A549 treated with CORT108297 at 1 μM for 4 hours (cell line): ENCODE data around the gene COPRS. TPM values are rescaled to one million over a fixed set of nuclear protein-coding genes. Genes with fewer than 3 reads are reported as not detected.

Experiments used
- total RNA-seq: library from RNA; stranded (reverse); fragments of 200-300 nt; extraction: Qiagen RNA extraction; gene quantifications from 5 replicates; pipeline ENCODE4 v1.2.3, GENCODE V29; 2022

The COPRS gene
- total RNA-seq = 119 to 177 TPM (median 157 TPM) in 5 replicates

GRCh38 chr17:31858642-31859486, at the start of gene COPRS:
Gene COPRS, minus strand, starts transcription at chr17:31859244. Its CDS starts 45 bp downstream, at chr17:31859199.

Other genes with a start within 250 kb of the COPRS start
- 54.0 to 95.0 TPM (median 78.2 TPM) in 5 replicates for gene UTP6, start 42.5 kb upstream of the COPRS start, total RNA-seq
- gene SUZ12, start 77.8 kb upstream of the COPRS start, total RNA-seq = 22.6 to 32.2 TPM (median 26.6 TPM) in 5 replicates
- gene LRRC37B, start 148.1 kb upstream of the COPRS start, total RNA-seq = 10.4 to 11.1 TPM (median 10.8 TPM) in 5 replicates